IMR-90 (cell line): ENCODE data around the gene IL12A. TPM values are rescaled to one million over a fixed set of nuclear protein-coding genes. Genes with fewer than 3 reads are reported as not detected.

Experiments
- ATAC-seq: fragments of 200-7000 bp; cut with Tn5 transposase; 2 replicates; pipeline ENCODE4 v1.9.1; 2020; ENCODE audit warnings: low read depth, mild to moderate bottlenecking, moderate library complexity
- BruUV-seq: library from RNA; stranded (reverse); fragments of 400-500 nt; replicated peaks from 2 replicates; lab custom pipeline; 2021; lab: Mats Ljungman, UMichigan
- CTCF ChIA-PET: fragments of 300-600 bp; formaldehyde crosslinking; extraction: SDS; loops from one replicate; lab custom pipeline; 2021; ENCODE audit warnings: antibody characterized with exemption; lab: Yijun Ruan, JAX
- POLR2A ChIA-PET: fragments of 300-600 bp; sonication (Branson Sonifier 250); formaldehyde crosslinking; loops from one replicate; lab custom pipeline; 2022; ENCODE audit warnings: antibody characterized with exemption; ENCODE audit not compliant: unreplicated experiment; lab: Charles Lee
- DNase-seq: peaks from one replicate; pipeline ENCODE4 v3.0.0; 2013
- H2AFZ ChIP-seq: replicated peaks from 2 replicates; pipeline ENCODE3; 2013; ENCODE audit warnings: low read length, mild to moderate bottlenecking; ENCODE audit not compliant: poor library complexity
- H2AK5ac ChIP-seq: 2 replicates; pipeline ENCODE4 v1.6.1; 2013; ENCODE audit warnings: low read depth, low read length, inconsistent platforms
- H2AK9ac ChIP-seq: replicated peaks from 2 replicates; pipeline ENCODE3; 2013; ENCODE audit warnings: mild to moderate bottlenecking, low read depth, low read length, moderate library complexity; ENCODE audit not compliant: poor library complexity
- H2BK120ac ChIP-seq: 2 replicates; pipeline ENCODE4 v1.6.1; 2013; ENCODE audit warnings: low read depth, low read length, inconsistent platforms
- H2BK15ac ChIP-seq: 3 replicates; pipeline ENCODE4 v1.6.1; 2013; ENCODE audit warnings: low read depth, low read length, inconsistent platforms
- H2BK20ac ChIP-seq: 2 replicates; pipeline ENCODE4 v1.6.1; 2013; ENCODE audit warnings: low read depth, mild to moderate bottlenecking, inconsistent platforms, low read length, moderate library complexity
- H2BK5ac ChIP-seq: 2 replicates; pipeline ENCODE4 v1.6.1; 2013; ENCODE audit warnings: mild to moderate bottlenecking, low read depth, low read length, inconsistent platforms; ENCODE audit not compliant: poor library complexity, severe bottlenecking
- H3K14ac ChIP-seq: replicated peaks from 2 replicates; pipeline ENCODE4 v1.6.1; 2013; ENCODE audit warnings: low read depth, low read length, inconsistent platforms
- H3K18ac ChIP-seq: 2 replicates; pipeline ENCODE4 v1.6.1; 2013; ENCODE audit warnings: low read depth, low read length, control low read depth
- H3K23ac ChIP-seq: 2 replicates; pipeline ENCODE4 v1.6.1; 2013; ENCODE audit warnings: low read depth, low read length, inconsistent platforms
- H3K27ac ChIP-seq: 2 replicates; pipeline ENCODE4 v1.5.1; 2013; ENCODE audit warnings: mild to moderate bottlenecking, control low read depth, low read length; ENCODE audit not compliant: insufficient read depth
- H3K27me3 ChIP-seq: 2 replicates; pipeline ENCODE4 v1.6.1; 2013; ENCODE audit warnings: low read length; ENCODE audit not compliant: control insufficient read depth, insufficient read depth
- H3K36me3 ChIP-seq: 2 replicates; pipeline ENCODE4 v1.6.1; 2013; ENCODE audit warnings: low read length, mixed read lengths; ENCODE audit not compliant: control insufficient read depth, insufficient read depth
- H3K4ac ChIP-seq: 2 replicates; pipeline ENCODE4 v1.6.1; 2013; ENCODE audit warnings: low read depth, low read length, inconsistent platforms
- H3K4me1 ChIP-seq: 2 replicates; pipeline ENCODE4 v1.6.1; 2013; ENCODE audit warnings: low read length, mixed read lengths; ENCODE audit not compliant: control insufficient read depth, insufficient read depth
- H3K4me2 ChIP-seq: 2 replicates; pipeline ENCODE4 v1.6.1; 2013; ENCODE audit warnings: low read depth, mild to moderate bottlenecking, control low read depth, low read length, moderate library complexity
- H3K4me3 ChIP-seq: 2 replicates; pipeline ENCODE4 v1.5.1; 2013; ENCODE audit warnings: low read depth, mild to moderate bottlenecking, control low read depth, low read length, moderate library complexity; ENCODE audit not compliant: insufficient read depth
- H3K56ac ChIP-seq: 2 replicates; pipeline ENCODE4 v1.6.1; 2013; ENCODE audit warnings: low read length, inconsistent platforms; ENCODE audit not compliant: insufficient read depth; ENCODE audit errors: extremely low read depth
- H3K79me1 ChIP-seq, 2 experiments: 2 replicates each; pipeline ENCODE4 v1.6.1; 2013; ENCODE audit warnings: low read length in 2 of 2, inconsistent platforms in 1 of 2, low read depth in 1 of 2
- H3K9ac ChIP-seq: 2 replicates; pipeline ENCODE4 v1.6.1; 2013; ENCODE audit warnings: low read depth, low read length, control low read depth
- H3K9me1 ChIP-seq: 2 replicates; pipeline ENCODE4 v1.6.1; 2013; ENCODE audit warnings: low read length, inconsistent platforms; ENCODE audit not compliant: insufficient read depth
- H3K9me3 ChIP-seq: 2 replicates; pipeline ENCODE4 v1.6.1; 2013; ENCODE audit warnings: low read length; ENCODE audit not compliant: control insufficient read depth, insufficient read depth
- H4K20me1 ChIP-seq: 2 replicates; pipeline ENCODE4 v1.6.1; 2013; ENCODE audit warnings: low read length, inconsistent platforms; ENCODE audit not compliant: insufficient read depth
- H4K5ac ChIP-seq: 2 replicates; pipeline ENCODE4 v1.6.1; 2013; ENCODE audit warnings: mild to moderate bottlenecking, low read depth, low read length, control low read depth
- H4K8ac ChIP-seq, 2 experiments: 2 replicates each; pipeline ENCODE4 v1.6.1; 2013; ENCODE audit warnings: low read depth in 2 of 2, low read length in 2 of 2, control low read depth in 1 of 2, inconsistent platforms in 1 of 2
- H4K91ac ChIP-seq: 2 replicates; pipeline ENCODE4 v1.6.1; 2013; ENCODE audit warnings: low read depth, low read length, inconsistent platforms; ENCODE audit not compliant: insufficient read depth
- CHD1 ChIP-seq: IDR thresholded peaks from 2 replicates; pipeline ENCODE4 v1.6.1; 2012; ENCODE audit warnings: low read depth, low read length, improper control_type of control experiment
- CTCF ChIP-seq: conservative IDR thresholded peaks from 2 replicates; pipeline ENCODE4 v1.5.1; 2012; ENCODE audit warnings: mild to moderate bottlenecking, low read depth, low read length, improper control_type of control experiment
- MAFK ChIP-seq: IDR thresholded peaks from 2 replicates; pipeline ENCODE4 v1.6.1; 2012; ENCODE audit warnings: low read depth, low read length, improper control_type of control experiment
- MXI1 ChIP-seq: IDR thresholded peaks from 2 replicates; pipeline ENCODE4 v1.6.1; 2012; ENCODE audit warnings: low read depth, mild to moderate bottlenecking, low read length, moderate library complexity, borderline replicate concordance
- NFE2L2 ChIP-seq: fragments of 150-350 bp; IDR thresholded peaks from 2 replicates; pipeline ENCODE4 v1.6.1; 2016; ENCODE audit warnings: low read depth, mild to moderate bottlenecking, low read length
- POLR2A ChIP-seq: IDR thresholded peaks from 2 replicates; pipeline ENCODE4 v1.6.1; 2012; ENCODE audit warnings: mild to moderate bottlenecking, low read depth, low read length
- RAD21 ChIP-seq: IDR thresholded peaks from 2 replicates; pipeline ENCODE4 v1.6.1; 2012; ENCODE audit warnings: low read length, improper control_type of control experiment
- RCOR1 ChIP-seq: IDR thresholded peaks from 2 replicates; pipeline ENCODE4 v1.6.1; 2012; ENCODE audit warnings: mild to moderate bottlenecking, low read length, improper control_type of control experiment; ENCODE audit not compliant: insufficient replicate concordance
- dilution Hi-C: fragments of 300-500 bp; cut with HindIII; formaldehyde crosslinking; loops from one replicate; pipeline ENCODE4 v1.14.3; 2018; ENCODE audit warnings: low sequenced_read_pairs; ENCODE audit not compliant: unreplicated experiment
- in situ Hi-C: fragments of 300-500 bp; cut with MboI; formaldehyde crosslinking; loops from 3 replicates; pipeline ENCODE4 v1.14.3; 2019; ENCODE audit warnings: low sequenced_read_pairs, inconsistent platforms, mixed read lengths
- intact Hi-C: fragments of 100-400 bp; cut with micrococcal nuclease; formaldehyde crosslinking; loops from 2 replicates; pipeline ENCODE4 v1.10.0; 2022
- polyA plus RNA-seq, 3 experiments: library from polyadenylated mRNA; depleted of rRNA; stranded (reverse); fragments of >200 nt; gene quantifications; 2 replicates each; pipeline ENCODE4 v1.2.3, GENCODE V29; 2012; ENCODE audit warnings: low replicate concordance in 1 of 3
- total RNA-seq: library from RNA; depleted of rRNA; stranded (reverse); fragments of >200 nt; gene quantifications from 2 replicates; pipeline ENCODE4 v1.2.3, GENCODE V29; 2012

IL12A gene
- total and polyA plus RNA-seq, 2 of the 4 experiments (the other 2 are of a cell fraction) = 0.90 to 2.9 TPM

- Histone ChIP-seq H2BK20ac (no peak overlapping the region), H3K27ac (no peak overlapping the region), H3K4me1 (0 out of 2 replicates have a peak, but pooled peaks cover 1% of the 10 kb centered on the region), H3K23ac (no peak overlapping the region), H4K8ac (no peak overlapping the region), H3K79me1 (no peaks in the 10 kb centered on the region; a peak in 1 of 4 replicates), H3K9me1 (peaks cover 3% of the 10 kb centered on the region; the same call in 1 of the 2 replicates), H3K36me3 (no peaks in the 10 kb centered on the region), H3K18ac (no peak overlapping the region; the same call in 1 of the 2 replicates), H4K20me1 (no peaks in the 10 kb centered on the region), H3K4me3 (no peak overlapping the region), H3K9ac (no peak overlapping the region), H2AK9ac (no peak overlapping the region), H3K9me3 (no peaks in the 10 kb centered on the region), H4K5ac (no peak overlapping the region), H2BK120ac (no peak overlapping the region), H2BK5ac (no peak overlapping the region), H3K56ac (no peak overlapping the region), H3K4me2 (no peak overlapping the region), H2AK5ac (no peak overlapping the region), H2AFZ (no peak overlapping the region), H2BK15ac (no peak overlapping the region), H3K4ac (no peak overlapping the region), H4K91ac (no peak overlapping the region), H3K14ac (no peak overlapping the region), H3K27me3 (no peaks in the 10 kb centered on the region)
- TF ChIP-seq POLR2A (no peak), NFE2L2 (no peak), MXI1 (no peak), MAFK (no peak), RCOR1 (no peak), CTCF (no peak), CHD1 (no peak), RAD21 (no peak)
- in situ Hi-C loops = loop anchor here (5.0 to 25.0 kb wide), 3 partner anchors 178 to 743 kb away; no protein-coding TSS in a partner anchor
- POLR2A ChIA-PET = interaction anchor here (1.2 kb wide), 1 partner anchor 176 kb away, joined by 3 read pairs; no protein-coding TSS in a partner anchor
- ATAC-seq = no peak
- no peak for DNase-seq
- intact Hi-C loops = no loop called here
- no TSS peak for BruUV-seq
- dilution Hi-C loops = no loop called here
- CTCF ChIA-PET = interaction anchor here (0.6 to 4.6 kb wide), 12 partner anchors 16 to 239 kb away, joined by 3 to 93 read pairs (median 9); partner anchors contain the start of gene IL12A
Observed at GRCh38 chr3:160005004-160005403, 16.4 kb downstream of the IL12A start.
